Spleen (tissue), 7 donors: ENCODE data around the gene SLC2A14.
"Not testable (repeated sequence)": the region's sequence is repeated elsewhere in the genome, so short reads cannot be mapped to it uniquely, and the experiment has no call there.

Experiments used
- POLR2A ChIP-seq, 3 donors: fragments of 450-650 bp; IDR thresholded peaks; one replicate each; pipeline ENCODE4 v1.5.1; 2017; ENCODE audit warnings: antibody characterized with exemption in 3 of 3, mild to moderate bottlenecking in 1 of 3
- POLR2AphosphoS5 ChIP-seq, 3 donors: sonication (generic); formaldehyde crosslinking; IDR thresholded peaks; one replicate each; pipeline ENCODE4 v1.5.1; 2017; ENCODE audit warnings: antibody characterized with exemption in 3 of 3
- TF ChIP-seq, protein P1 (sequence below), 11 experiments: fragments of 200-600 bp in 7 of 11; fragments of 450-650 bp in 4 of 11; sonication (generic) in 4 of 11; IDR thresholded peaks in 8 of 11; conservative IDR thresholded peaks in 3 of 11; 1 replicate in 7 of 11; 2 replicates in 4 of 11; pipeline versions ENCODE4 v1.4.0 to v1.8.0; 2016 to 2021; ENCODE audit warnings: antibody characterized with exemption in 11 of 11, inconsistent platforms in 4 of 11, mild to moderate bottlenecking in 1 of 11
- donor health status: DM: no; HTN: no; CAD: no; lungs with moderate emphysema.
- donor health status: DM: no; HTN: no; CAD: no.
- donor health status: DM: no; HTN: no; CAD: no.

DNA sequence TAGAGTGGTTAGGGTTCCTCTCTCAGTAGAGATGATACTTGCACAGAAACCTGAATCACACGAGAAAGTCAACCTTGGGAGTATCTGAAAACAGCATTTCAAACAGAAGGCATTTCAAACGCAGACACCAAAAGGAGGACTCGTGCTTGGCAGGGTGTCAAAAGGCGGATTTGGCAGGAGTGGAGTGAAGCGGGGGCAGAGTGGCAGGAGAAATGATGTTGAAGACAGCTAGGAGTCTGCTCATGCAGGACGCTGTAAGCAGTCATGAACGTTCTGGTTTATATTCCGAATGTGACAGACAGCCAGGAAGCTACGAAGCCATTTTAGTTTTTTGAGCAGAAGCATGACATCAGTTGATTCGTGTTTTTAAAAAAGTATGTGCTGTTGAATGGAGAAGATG lies 33.5 kb downstream of the SLC2A14 start:
- not testable (repeated sequence) for TF ChIP-seq POLR2A, POLR2AphosphoS5 (IDR thresholded peaks at IDR 0.05)
- TF ChIP-seq, protein P1, sequence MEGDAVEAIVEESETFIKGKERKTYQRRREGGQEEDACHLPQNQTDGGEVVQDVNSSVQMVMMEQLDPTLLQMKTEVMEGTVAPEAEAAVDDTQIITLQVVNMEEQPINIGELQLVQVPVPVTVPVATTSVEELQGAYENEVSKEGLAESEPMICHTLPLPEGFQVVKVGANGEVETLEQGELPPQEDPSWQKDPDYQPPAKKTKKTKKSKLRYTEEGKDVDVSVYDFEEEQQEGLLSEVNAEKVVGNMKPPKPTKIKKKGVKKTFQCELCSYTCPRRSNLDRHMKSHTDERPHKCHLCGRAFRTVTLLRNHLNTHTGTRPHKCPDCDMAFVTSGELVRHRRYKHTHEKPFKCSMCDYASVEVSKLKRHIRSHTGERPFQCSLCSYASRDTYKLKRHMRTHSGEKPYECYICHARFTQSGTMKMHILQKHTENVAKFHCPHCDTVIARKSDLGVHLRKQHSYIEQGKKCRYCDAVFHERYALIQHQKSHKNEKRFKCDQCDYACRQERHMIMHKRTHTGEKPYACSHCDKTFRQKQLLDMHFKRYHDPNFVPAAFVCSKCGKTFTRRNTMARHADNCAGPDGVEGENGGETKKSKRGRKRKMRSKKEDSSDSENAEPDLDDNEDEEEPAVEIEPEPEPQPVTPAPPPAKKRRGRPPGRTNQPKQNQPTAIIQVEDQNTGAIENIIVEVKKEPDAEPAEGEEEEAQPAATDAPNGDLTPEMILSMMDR (IDR thresholded peaks at IDR 0.05 in 8 of 11, conservative IDR thresholded peaks at IDR 0.05 in 3 of 11): not testable (repeated sequence)
